Upper lobe of left lung (tissue), 6 donors: ENCODE results near the gene KISS1R. TPM values are rescaled to one million over a fixed set of nuclear protein-coding genes. Genes with fewer than 3 reads are reported as not detected.

Source experiments
- ATAC-seq, 2 donors: fragments of 200-7000 bp; cut with Tn5 transposase; one replicate each; pipeline ENCODE4 v1.9.1; 2022; ENCODE audit warnings: mild to moderate bottlenecking in 2 of 2, moderate library complexity in 2 of 2; ENCODE audit not compliant: low FRiP score in 2 of 2
- DNase-seq, 2 donors: peaks; one replicate each; pipeline ENCODE4 v3.0.0-alpha.2; 2019 to 2020
- H3K27ac ChIP-seq, 4 donors: fragments of 200-600 bp; sonication (generic); one replicate each; pipeline ENCODE4 v1.5.1; 2016 to 2019
- H3K27me3 ChIP-seq, 4 donors: fragments of 200-600 bp; sonication (generic); one replicate each; pipeline ENCODE4 v1.5.1; 2017 to 2019
- H3K36me3 ChIP-seq, 4 donors: fragments of 200-600 bp; sonication (generic); one replicate each; pipeline ENCODE4 v1.5.1; 2016 to 2019
- H3K4me1 ChIP-seq, 4 donors: fragments of 200-600 bp; sonication (generic); one replicate each; pipeline ENCODE4 v1.5.1; 2018 to 2019
- H3K4me3 ChIP-seq, 4 donors: fragments of 200-600 bp; sonication (generic); one replicate each; pipeline ENCODE4 v1.5.1; 2017 to 2019; ENCODE audit warnings: mild to moderate bottlenecking in 2 of 4, moderate library complexity in 1 of 4
- H3K9me3 ChIP-seq, 4 donors: fragments of 200-600 bp; sonication (generic); one replicate each; pipeline ENCODE4 v1.5.1; 2018 to 2019
- EP300 ChIP-seq, 4 donors: sonication (generic); formaldehyde crosslinking; IDR thresholded peaks; one replicate each; pipeline ENCODE4 v1.5.1; 2017; ENCODE audit warnings: antibody characterized with exemption in 4 of 4, control low read depth in 2 of 4
- POLR2A ChIP-seq, 4 donors: fragments of 450-650 bp; IDR thresholded peaks; one replicate each; pipeline ENCODE4 v1.5.1; 2016 to 2017; ENCODE audit warnings: antibody characterized with exemption in 4 of 4, mild to moderate bottlenecking in 2 of 4
- POLR2AphosphoS5 ChIP-seq, 2 donors: sonication (generic); formaldehyde crosslinking; IDR thresholded peaks; one replicate each; pipeline ENCODE4 v1.5.1; 2017; ENCODE audit warnings: antibody characterized with exemption in 2 of 2
- WGBS, 2 donors: methylation state at CpG; one replicate each; pipeline ENCODE4 v1.1.5; 2017 to 2018; 5-methylcytosine and 5-hydroxymethylcytosine counted together
- total RNA-seq, 6 donors: library from RNA; depleted of rRNA in 4 of 6; stranded (reverse); fragments of >200 nt in 4 of 6; gene quantifications; one replicate each; pipeline versions ENCODE4 v1.1.0 to v1.2.1, GENCODE V29; 2016 to 2021
- TF ChIP-seq, protein P1 (sequence below), 6 experiments: fragments of 450-650 bp in 4 of 6; fragments of 200-600 bp in 2 of 6; sonication (generic) in 2 of 6; IDR thresholded peaks; one replicate each; pipeline ENCODE4 v1.5.1; 2016 to 2019; ENCODE audit warnings: antibody characterized with exemption in 6 of 6
- donor health status: DM: no; HTN: no; CAD: no; lungs with moderate emphysema.
- donor health status: DM: no; HTN: yes; CAD: no; lungs with severe emphysema.

KISS1R gene
- total RNA-seq, 6 donors from 2014 or later: not detected

GRCh38 chr19:902093-902370, 15.1 kb upstream of the KISS1R start:
- H3K36me3 ChIP-seq: peaks cover 0 to 35% (median 29%) of the 10 kb centered on the region in 4 donors
- H3K27ac ChIP-seq: no peak overlapping the region
- TF ChIP-seq, protein P1, sequence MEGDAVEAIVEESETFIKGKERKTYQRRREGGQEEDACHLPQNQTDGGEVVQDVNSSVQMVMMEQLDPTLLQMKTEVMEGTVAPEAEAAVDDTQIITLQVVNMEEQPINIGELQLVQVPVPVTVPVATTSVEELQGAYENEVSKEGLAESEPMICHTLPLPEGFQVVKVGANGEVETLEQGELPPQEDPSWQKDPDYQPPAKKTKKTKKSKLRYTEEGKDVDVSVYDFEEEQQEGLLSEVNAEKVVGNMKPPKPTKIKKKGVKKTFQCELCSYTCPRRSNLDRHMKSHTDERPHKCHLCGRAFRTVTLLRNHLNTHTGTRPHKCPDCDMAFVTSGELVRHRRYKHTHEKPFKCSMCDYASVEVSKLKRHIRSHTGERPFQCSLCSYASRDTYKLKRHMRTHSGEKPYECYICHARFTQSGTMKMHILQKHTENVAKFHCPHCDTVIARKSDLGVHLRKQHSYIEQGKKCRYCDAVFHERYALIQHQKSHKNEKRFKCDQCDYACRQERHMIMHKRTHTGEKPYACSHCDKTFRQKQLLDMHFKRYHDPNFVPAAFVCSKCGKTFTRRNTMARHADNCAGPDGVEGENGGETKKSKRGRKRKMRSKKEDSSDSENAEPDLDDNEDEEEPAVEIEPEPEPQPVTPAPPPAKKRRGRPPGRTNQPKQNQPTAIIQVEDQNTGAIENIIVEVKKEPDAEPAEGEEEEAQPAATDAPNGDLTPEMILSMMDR (IDR thresholded peaks at IDR 0.05): no peak
- TF ChIP-seq POLR2AphosphoS5 (IDR thresholded peaks at IDR 0.05) (no peak), EP300 (IDR thresholded peaks at IDR 0.05) (no peak), POLR2A (IDR thresholded peaks at IDR 0.05) (no peak)
- H3K4me1 ChIP-seq: no peaks in the 10 kb centered on the region
- no peaks in the 10 kb centered on the region for H3K9me3 ChIP-seq
- DNase-seq (no peak), ATAC-seq (no peak)
- 52 to 92% methylated on average over 3 to 7 of the region's 7 CpGs for WGBS, 2 donors
- no peaks in the 10 kb centered on the region for H3K27me3 ChIP-seq
- H3K4me3 ChIP-seq: no peak overlapping the region

- no peaks in the 10 kb centered on the region for H3K4me1 ChIP-seq
- no peak overlapping the region for H3K4me3 ChIP-seq
- 91 to 92% methylated on average over 14 of the region's 14 CpGs for WGBS, 2 donors
- TF ChIP-seq POLR2A (IDR thresholded peaks at IDR 0.05): no peak
- H3K27ac ChIP-seq: no peak overlapping the region
- H3K9me3 ChIP-seq: no peaks in the 10 kb centered on the region
- ATAC-seq (no peak), DNase-seq (no peak)
- H3K36me3 ChIP-seq: peaks cover 0 to 30% (median 26%) of the 10 kb centered on the region in 4 donors
- H3K27me3 ChIP-seq: no peaks in the 10 kb centered on the region
Observed at GRCh38 chr19:902446-903226, 14.5 kb upstream of the KISS1R start.

- no peak overlapping the region for H3K27ac ChIP-seq
- H3K36me3 ChIP-seq: peaks cover 0 to 29% (median 25%) of the 10 kb centered on the region in 4 donors
- DNase-seq (peak in 1 of 2 donors; percentile 78), ATAC-seq (no peak)
- H3K4me3 ChIP-seq: no peak overlapping the region
- H3K27me3 ChIP-seq: no peaks in the 10 kb centered on the region
- 83 to 87% methylated on average over 26 to 32 of the region's 32 CpGs for WGBS, 2 donors
- TF ChIP-seq POLR2AphosphoS5 (IDR thresholded peaks at IDR 0.05): no peak
- TF ChIP-seq POLR2A (IDR thresholded peaks at IDR 0.05): no peak
- TF ChIP-seq, protein P1 (IDR thresholded peaks at IDR 0.05): no peak
- TF ChIP-seq EP300 (IDR thresholded peaks at IDR 0.05): no peak
- peaks cover 0 to under 1% (median 0%) of the 10 kb centered on the region in 4 donors for H3K4me1 ChIP-seq
- no peaks in the 10 kb centered on the region for H3K9me3 ChIP-seq
Observed at GRCh38 chr19:903266-903797, 13.8 kb upstream of the KISS1R start.

- Histone ChIP-seq H3K36me3 (peaks cover 0 to 17% (median 13%) of the 10 kb centered on the region in 4 donors), H3K4me1 (peaks cover 8 to 12% (median 12%) of the 10 kb centered on the region in 4 donors), H3K9me3 (no peaks in the 10 kb centered on the region), H3K27ac (no peak overlapping the region), H3K27me3 (no peaks in the 10 kb centered on the region), H3K4me3 (no peak overlapping the region)
- no peak for DNase-seq
- no peak for ATAC-seq
- TF ChIP-seq POLR2AphosphoS5 (IDR thresholded peaks at IDR 0.05): no peak
- TF ChIP-seq, protein P1 (IDR thresholded peaks at IDR 0.05): no peak
- no peak for TF ChIP-seq POLR2A (IDR thresholded peaks at IDR 0.05)
- no peak for TF ChIP-seq EP300 (IDR thresholded peaks at IDR 0.05)
- WGBS, 2 donors: 84 to 89% methylated on average over 8 of the region's 8 CpGs
Observed at GRCh38 chr19:904545-904944, 12.6 kb upstream of the KISS1R start.

- Histone ChIP-seq H3K9me3 (no peaks in the 10 kb centered on the region), H3K4me1 (peaks cover 9 to 20% (median 18%) of the 10 kb centered on the region in 4 donors)
Observed at GRCh38 chr19:906480-906879, 10.7 kb upstream of the KISS1R start.

More at GRCh38 chr19:906480-906879, 10.7 kb upstream of the KISS1R start:
- DNase-seq: peak in 1 of 2 donors; percentile 34
- H3K36me3 ChIP-seq: peaks cover 0 to 7% (median 5%) of the 10 kb centered on the region in 4 donors
- 84 to 89% methylated on average over 7 of the region's 7 CpGs for WGBS, 2 donors
- no peak overlapping the region for H3K4me3 ChIP-seq
- no peak overlapping the region for H3K27ac ChIP-seq
- H3K27me3 ChIP-seq: no peaks in the 10 kb centered on the region
- ATAC-seq: no peak
- no peak for TF ChIP-seq EP300 (IDR thresholded peaks at IDR 0.05)
- TF ChIP-seq POLR2A (IDR thresholded peaks at IDR 0.05): no peak
- no peak for TF ChIP-seq POLR2AphosphoS5 (IDR thresholded peaks at IDR 0.05)
- TF ChIP-seq, protein P1 (IDR thresholded peaks at IDR 0.05): no peak
